Measurements from ENCODE around the gene CD300E. TPM values are rescaled to one million over a fixed set of nuclear protein-coding genes. Genes with fewer than 3 reads are reported as not detected.
"Not testable (repeated sequence)": the region's sequence is repeated elsewhere in the genome, so short reads cannot be mapped to it uniquely, and the experiment has no call there.

Gene CD300E
- total RNA-seq, 1 donor from 2014 or later = not detected

- TF ChIP-seq CTCF (conservative IDR thresholded peaks at IDR 0.05; ENCODE audit: low read depth, low read length) = no peak
- DNase-seq (ENCODE audit: low read depth) = no peak
- no peak overlapping the region for H3K4me3 ChIP-seq (ENCODE audit: low read depth, low read length)
These were observed 44.6 kb downstream of the CD300E start for GRCh38 chr17:74578979-74579378.

- DNase-seq (ENCODE audit: low read depth) = no peak
- no peak overlapping the region for H3K4me3 ChIP-seq (ENCODE audit: low read depth, low read length)
- no peak for TF ChIP-seq CTCF (conservative IDR thresholded peaks at IDR 0.05; ENCODE audit: low read depth, low read length)
These were observed 48.9 kb downstream of the CD300E start for GRCh38 chr17:74574489-74575142.

GRCh38 chr17:74573635-74574034 lies 49.9 kb downstream of the CD300E start:
- DNase-seq (ENCODE audit: low read depth); H3K4me3 ChIP-seq (ENCODE audit: low read depth, low read length): not testable (repeated sequence)

GRCh38 chr17:74573169-74573568 lies 50.4 kb downstream of the CD300E start:
- no peak for DNase-seq (ENCODE audit: low read depth)
- TF ChIP-seq CTCF (conservative IDR thresholded peaks at IDR 0.05; ENCODE audit: low read depth, low read length) = peak; percentile 20
- no peak overlapping the region for H3K4me3 ChIP-seq (ENCODE audit: low read depth, low read length)

- H3K4me3 ChIP-seq (ENCODE audit: low read depth, low read length) = no peak overlapping the region
- no peak for DNase-seq (ENCODE audit: low read depth)
- no peak for TF ChIP-seq CTCF (conservative IDR thresholded peaks at IDR 0.05; ENCODE audit: low read depth, low read length)
These were observed 51.8 kb downstream of the CD300E start for GRCh38 chr17:74571621-74572270.

- peak; percentile 81 for DNase-seq (ENCODE audit: low read depth)
- TF ChIP-seq CTCF (conservative IDR thresholded peaks at IDR 0.05; ENCODE audit: low read depth, low read length) = no peak
- no peak overlapping the region for H3K4me3 ChIP-seq (ENCODE audit: low read depth, low read length)
These were observed 54.2 kb downstream of the CD300E start for GRCh38 chr17:74569020-74570003.

Measured in epithelial cell of proximal tubule (primary cell).